B cell (primary cell): ENCODE data around the gene LSM7. TPM values are rescaled to one million over a fixed set of nuclear protein-coding genes. Genes with fewer than 3 reads are reported as not detected.
A peak's percentile ranks its signal among the peaks of the same experiment; 100 is the strongest.

Experiments
- ATAC-seq: fragments of 200-7000 bp; cut with Tn5 transposase; one replicate; pipeline ENCODE4 v1.10.0; 2021; ENCODE audit warnings: low read depth, mild to moderate bottlenecking, moderate number of reproducible peaks, moderate library complexity
- CTCF ChIA-PET: fragments of 350-600 bp; sonication (Branson Sonifier 250); formaldehyde crosslinking; loops from one replicate; lab custom pipeline; 2021; ENCODE audit warnings: antibody characterized with exemption, inconsistent platforms; lab: Charles Lee
- POLR2A ChIA-PET: fragments of 350-600 bp; sonication (Branson Sonifier 250); formaldehyde crosslinking; loops from one replicate; lab custom pipeline; 2021; ENCODE audit warnings: antibody characterized with exemption; lab: Charles Lee
- DNase-seq: peaks from one replicate; pipeline ENCODE4 v3.0.0; 2013
- H2AFZ ChIP-seq: 2 replicates; pipeline ENCODE4 v1.6.1; 2012; ENCODE audit warnings: mild to moderate bottlenecking, low read depth, low read length; ENCODE audit not compliant: insufficient read depth, poor library complexity, severe bottlenecking
- H3K27ac ChIP-seq, 2 donors: 1 replicate in 1 of 2; 2 replicates in 1 of 2; pipeline ENCODE4 v1.5.1; 2012 to 2013; ENCODE audit warnings: low read length in 2 of 2, mild to moderate bottlenecking in 2 of 2, moderate library complexity in 1 of 2
- H3K27me3 ChIP-seq, 4 experiments: fragments of 200-600 bp in 1 of 4; sonication (generic) in 1 of 4; replicated peaks in 1 of 4; 1 replicate in 2 of 4; 2 replicates in 2 of 4; pipeline versions ENCODE4 v1.6.1 to v1.7.0; 2013 to 2016; ENCODE audit warnings: low read length in 3 of 4, mild to moderate bottlenecking in 2 of 4, mixed read lengths in 1 of 4, moderate library complexity in 1 of 4; ENCODE audit not compliant: insufficient read depth in 4 of 4, control insufficient read depth in 3 of 4; ENCODE audit errors: control extremely low read depth in 1 of 4
- H3K36me3 ChIP-seq, 2 experiments: replicated peaks in 1 of 2; 1 replicate in 1 of 2; 2 replicates in 1 of 2; pipeline versions ENCODE4 v1.6.1 to v1.7.1; 2013; ENCODE audit warnings: low read length in 1 of 2; ENCODE audit not compliant: insufficient read depth in 2 of 2, control insufficient read depth in 1 of 2; ENCODE audit errors: control extremely low read depth in 1 of 2, extremely low read depth in 1 of 2
- H3K4me1 ChIP-seq, 2 donors: fragments of 200-600 bp in 1 of 2; sonication (generic) in 1 of 2; 1 replicate in 1 of 2; 2 replicates in 1 of 2; pipeline versions ENCODE4 v1.5.1 to v1.6.1; 2013 to 2017; ENCODE audit warnings: low read length in 2 of 2; ENCODE audit not compliant: control insufficient read depth in 2 of 2, insufficient read depth in 2 of 2
- H3K4me2 ChIP-seq: replicated peaks from 2 replicates; pipeline ENCODE3; 2012; ENCODE audit warnings: mild to moderate bottlenecking, low read depth, low read length; ENCODE audit not compliant: poor library complexity, severe bottlenecking
- H3K4me3 ChIP-seq, 5 experiments: fragments of 200-600 bp in 1 of 5; sonication (generic) in 1 of 5; 1 replicate in 3 of 5; 2 replicates in 2 of 5; pipeline versions ENCODE4 v1.5.1 to v1.7.0; 2011 to 2016; ENCODE audit warnings: low read length in 4 of 5, mild to moderate bottlenecking in 4 of 5, low read depth in 2 of 5, control low read depth in 1 of 5, moderate library complexity in 1 of 5; ENCODE audit not compliant: insufficient read depth in 1 of 5; ENCODE audit errors: control extremely low read depth in 1 of 5, extremely low read depth in 1 of 5
- H3K79me2 ChIP-seq: fragments of 200-600 bp; sonication (generic); one replicate; pipeline ENCODE4 v1.6.0; 2016; ENCODE audit warnings: low read length; ENCODE audit not compliant: control insufficient read depth, insufficient read depth
- H3K9ac ChIP-seq: fragments of 200-600 bp; sonication (generic); 2 replicates; pipeline ENCODE4 v1.6.1; 2017; ENCODE audit warnings: mild to moderate bottlenecking, low read length, moderate library complexity
- H3K9me3 ChIP-seq, 3 donors: one replicate each; pipeline versions ENCODE4 v1.6.1 to v1.7.1; 2013; ENCODE audit warnings: low read length in 2 of 3; ENCODE audit not compliant: control insufficient read depth in 2 of 3, insufficient read depth in 1 of 3; ENCODE audit errors: control extremely low read depth in 1 of 3
- H4K20me1 ChIP-seq: 2 replicates; pipeline ENCODE4 v1.6.0; 2012; ENCODE audit warnings: mild to moderate bottlenecking, low read length; ENCODE audit not compliant: insufficient read depth, control insufficient read depth, poor library complexity, severe bottlenecking
- H3K27ac Mint-ChIP-seq: one replicate; pipeline ENCODE4 v1.8.0; 2021; ENCODE audit warnings: mixed read lengths
- H3K27me3 Mint-ChIP-seq: one replicate; pipeline ENCODE4 v1.8.0; 2021; ENCODE audit warnings: mixed read lengths
- H3K4me1 Mint-ChIP-seq: one replicate; pipeline ENCODE4 v1.8.0; 2021; ENCODE audit warnings: mixed read lengths
- H3K4me3 Mint-ChIP-seq: one replicate; pipeline ENCODE4 v1.8.0; 2021; ENCODE audit warnings: mixed read lengths
- H3K9me3 Mint-ChIP-seq: one replicate; pipeline ENCODE4 v1.8.0; 2022; ENCODE audit warnings: mixed read lengths; ENCODE audit not compliant: insufficient read depth
- EZH2 ChIP-seq: IDR thresholded peaks from 2 replicates; pipeline ENCODE4 v1.6.1; 2012; ENCODE audit warnings: borderline replicate concordance, low read depth, mild to moderate bottlenecking, moderate library complexity, low read length; ENCODE audit not compliant: insufficient read depth, poor library complexity, severe bottlenecking
- WGBS: methylation state at CpG from one replicate; pipeline ENCODE4 v1.1.5; 2013; ENCODE audit warnings: missing lambda C conversion rate; ENCODE audit not compliant: insufficient coverage; 5-methylcytosine and 5-hydroxymethylcytosine counted together
- intact Hi-C: fragments of 100-400 bp; cut with micrococcal nuclease; formaldehyde crosslinking; loops from one replicate; pipeline ENCODE4 v1.10.0; 2022
- polyA plus RNA-seq: library from polyadenylated mRNA; depleted of rRNA; stranded (reverse); fragments of >200 nt; gene quantifications from 2 replicates; pipeline ENCODE4 v1.2.3, GENCODE V29; 2012
- total RNA-seq, 2 donors: library from RNA; stranded (reverse); fragments of 120-200 nt in 1 of 2; gene quantifications; 1 replicate in 1 of 2; 2 replicates in 1 of 2; pipeline versions ENCODE4 v1.2.3 to v1.2.4, GENCODE V29; 2013 to 2022
- TF ChIP-seq, protein P1 (sequence below): fragments of 200-600 bp; IDR thresholded peaks from one replicate; pipeline ENCODE4 v1.8.0; 2022; ENCODE audit warnings: antibody characterized with exemption, mild to moderate bottlenecking

LSM7 gene
- total and polyA plus RNA-seq, 2 donors (not counting 1 experiment from before 2014, with no cell fraction given) = 201 to 820 TPM

DNA sequence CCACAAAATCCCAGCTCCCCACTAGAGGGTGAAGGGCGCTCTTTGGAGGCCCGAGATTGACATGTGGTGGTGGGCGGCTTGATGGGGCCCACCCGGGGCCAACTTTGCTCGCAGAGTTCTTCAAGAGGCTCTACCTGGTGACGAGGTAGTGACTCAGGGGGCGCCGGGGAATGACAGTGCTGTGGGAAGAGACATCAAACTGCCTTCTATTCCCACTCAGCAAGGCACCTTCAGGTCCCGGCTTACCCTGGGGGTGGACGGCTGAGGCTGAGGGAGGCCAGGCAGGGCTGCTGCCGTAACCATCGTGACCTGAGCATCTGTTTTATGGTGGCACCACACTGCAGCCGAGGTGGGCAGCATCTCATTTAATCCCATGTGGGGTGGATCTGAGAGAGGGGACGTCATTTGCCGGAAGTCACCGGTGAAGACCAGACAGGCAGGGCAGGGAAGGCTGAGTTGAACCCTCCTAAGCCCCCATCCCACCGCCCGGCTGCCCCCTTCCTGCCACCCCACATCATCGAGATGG is 22.0 kb downstream of the LSM7 start:
- peaks cover 42 to 50% of the 10 kb centered on the region in 2 donors for H3K4me1 ChIP-seq
- peaks cover 0 to 20% (median 0%) of the 10 kb centered on the region in 3 donors for H3K9me3 ChIP-seq
- Mint-ChIP-seq H3K4me3 (peak overlapping the region; percentile 62), H3K27ac (no peak overlapping the region), H3K27me3 (peaks cover 12% of the 10 kb centered on the region), H3K9me3 (peaks cover 2% of the 10 kb centered on the region), H3K4me1 (peaks cover 41% of the 10 kb centered on the region)
- 72% methylated on average over 13 of the region's 19 CpGs for WGBS
- no peak for DNase-seq
- peaks cover 0 to 43% (median 16%) of the 10 kb centered on the region in 4 experiments for H3K27me3 ChIP-seq
- H3K4me2 ChIP-seq = no peak overlapping the region
- no peaks in the 10 kb centered on the region for H3K36me3 ChIP-seq
- peaks cover 32% of the 10 kb centered on the region for H3K79me2 ChIP-seq
- TF ChIP-seq EZH2 = no peak
- TF ChIP-seq, protein P1, sequence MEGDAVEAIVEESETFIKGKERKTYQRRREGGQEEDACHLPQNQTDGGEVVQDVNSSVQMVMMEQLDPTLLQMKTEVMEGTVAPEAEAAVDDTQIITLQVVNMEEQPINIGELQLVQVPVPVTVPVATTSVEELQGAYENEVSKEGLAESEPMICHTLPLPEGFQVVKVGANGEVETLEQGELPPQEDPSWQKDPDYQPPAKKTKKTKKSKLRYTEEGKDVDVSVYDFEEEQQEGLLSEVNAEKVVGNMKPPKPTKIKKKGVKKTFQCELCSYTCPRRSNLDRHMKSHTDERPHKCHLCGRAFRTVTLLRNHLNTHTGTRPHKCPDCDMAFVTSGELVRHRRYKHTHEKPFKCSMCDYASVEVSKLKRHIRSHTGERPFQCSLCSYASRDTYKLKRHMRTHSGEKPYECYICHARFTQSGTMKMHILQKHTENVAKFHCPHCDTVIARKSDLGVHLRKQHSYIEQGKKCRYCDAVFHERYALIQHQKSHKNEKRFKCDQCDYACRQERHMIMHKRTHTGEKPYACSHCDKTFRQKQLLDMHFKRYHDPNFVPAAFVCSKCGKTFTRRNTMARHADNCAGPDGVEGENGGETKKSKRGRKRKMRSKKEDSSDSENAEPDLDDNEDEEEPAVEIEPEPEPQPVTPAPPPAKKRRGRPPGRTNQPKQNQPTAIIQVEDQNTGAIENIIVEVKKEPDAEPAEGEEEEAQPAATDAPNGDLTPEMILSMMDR = no peak
- ChIA-PET CTCF (interaction anchor here (0.6 to 1.2 kb wide), 3 partner anchors 8 to 83 kb away, joined by 3 to 4 read pairs (median 3); no protein-coding TSS in a partner anchor), POLR2A (interaction anchor here (0.6 to 3.8 kb wide), 8 partner anchors 11 to 604 kb away, joined by 3 to 14 read pairs (median 5); no protein-coding TSS in a partner anchor)
- H3K27ac ChIP-seq = no peak overlapping the region
- no peak overlapping the region for H3K4me3 ChIP-seq
- intact Hi-C loops = no loop called here
- H3K9ac ChIP-seq = no peak overlapping the region
- H4K20me1 ChIP-seq = no peaks in the 10 kb centered on the region
- no peak for ATAC-seq
- H2AFZ ChIP-seq = no peak overlapping the region
